ENCODE results near the gene ZNF565.

- TF ChIP-seq CTCF (IDR thresholded peaks at IDR 0.05 in 2 of 3, conservative IDR thresholded peaks at IDR 0.05 in 1 of 3; ENCODE audit: borderline replicate concordance in 1 of 3, insufficient read depth in 1 of 3, low read depth in 2 of 3, low read length in 2 of 3): no peak
- TF ChIP-seq POLR2AphosphoS5 (IDR thresholded peaks at IDR 0.05; ENCODE audit: low read depth, low read length): no peak
- TF ChIP-seq EZH2phosphoT487 (IDR thresholded peaks at IDR 0.05; ENCODE audit: borderline replicate concordance): no peak
- no peak for TF ChIP-seq RAD21 (IDR thresholded peaks at IDR 0.05; ENCODE audit: low read depth)
- no peak for TF ChIP-seq POLR2A (IDR thresholded peaks at IDR 0.05; ENCODE audit: borderline replicate concordance, extremely low read depth, insufficient read depth, insufficient read length)
- no peak for TF ChIP-seq ZNF274 (IDR thresholded peaks at IDR 0.05; ENCODE audit: low read depth, low read length)
- TF ChIP-seq CBX3 (IDR thresholded peaks at IDR 0.05; ENCODE audit: low read depth): no peak
- TF ChIP-seq, protein P1, sequence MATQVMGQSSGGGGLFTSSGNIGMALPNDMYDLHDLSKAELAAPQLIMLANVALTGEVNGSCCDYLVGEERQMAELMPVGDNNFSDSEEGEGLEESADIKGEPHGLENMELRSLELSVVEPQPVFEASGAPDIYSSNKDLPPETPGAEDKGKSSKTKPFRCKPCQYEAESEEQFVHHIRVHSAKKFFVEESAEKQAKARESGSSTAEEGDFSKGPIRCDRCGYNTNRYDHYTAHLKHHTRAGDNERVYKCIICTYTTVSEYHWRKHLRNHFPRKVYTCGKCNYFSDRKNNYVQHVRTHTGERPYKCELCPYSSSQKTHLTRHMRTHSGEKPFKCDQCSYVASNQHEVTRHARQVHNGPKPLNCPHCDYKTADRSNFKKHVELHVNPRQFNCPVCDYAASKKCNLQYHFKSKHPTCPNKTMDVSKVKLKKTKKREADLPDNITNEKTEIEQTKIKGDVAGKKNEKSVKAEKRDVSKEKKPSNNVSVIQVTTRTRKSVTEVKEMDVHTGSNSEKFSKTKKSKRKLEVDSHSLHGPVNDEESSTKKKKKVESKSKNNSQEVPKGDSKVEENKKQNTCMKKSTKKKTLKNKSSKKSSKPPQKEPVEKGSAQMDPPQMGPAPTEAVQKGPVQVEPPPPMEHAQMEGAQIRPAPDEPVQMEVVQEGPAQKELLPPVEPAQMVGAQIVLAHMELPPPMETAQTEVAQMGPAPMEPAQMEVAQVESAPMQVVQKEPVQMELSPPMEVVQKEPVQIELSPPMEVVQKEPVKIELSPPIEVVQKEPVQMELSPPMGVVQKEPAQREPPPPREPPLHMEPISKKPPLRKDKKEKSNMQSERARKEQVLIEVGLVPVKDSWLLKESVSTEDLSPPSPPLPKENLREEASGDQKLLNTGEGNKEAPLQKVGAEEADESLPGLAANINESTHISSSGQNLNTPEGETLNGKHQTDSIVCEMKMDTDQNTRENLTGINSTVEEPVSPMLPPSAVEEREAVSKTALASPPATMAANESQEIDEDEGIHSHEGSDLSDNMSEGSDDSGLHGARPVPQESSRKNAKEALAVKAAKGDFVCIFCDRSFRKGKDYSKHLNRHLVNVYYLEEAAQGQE (IDR thresholded peaks at IDR 0.05; ENCODE audit: low read depth): no peak
- no peak for TF ChIP-seq EZH2 (IDR thresholded peaks at IDR 0.05)
- TF ChIP-seq CEBPB (IDR thresholded peaks at IDR 0.05; ENCODE audit: low read depth): no peak
- no peak for TF ChIP-seq SP1 (IDR thresholded peaks at IDR 0.05; ENCODE audit: low read depth)
- TF ChIP-seq YY1 (IDR thresholded peaks at IDR 0.05; ENCODE audit: extremely low read depth, insufficient replicate concordance, low read depth, low read length): no peak
These were observed 4.0 kb downstream of the ZNF565 start for GRCh38 chr19:36210497-36210896.
